Panc1 (cell line): Measurements from ENCODE around the gene IRS1. TPM values are rescaled to one million over a fixed set of nuclear protein-coding genes. Genes with fewer than 3 reads are reported as not detected.

ENCODE experiments used
- ATAC-seq: fragments of 200-7000 bp; cut with Tn5 transposase; 2 replicates; pipeline ENCODE4 v1.9.1; 2020; ENCODE audit warnings: mild to moderate bottlenecking, moderate library complexity
- BruUV-seq: library from RNA; stranded (reverse); fragments of 400-500 nt; replicated peaks from 2 replicates; lab custom pipeline; 2021; lab: Mats Ljungman, UMichigan
- CTCF ChIA-PET: fragments of 300-600 bp; sonication (Branson Sonifier 250); formaldehyde crosslinking; loops from one replicate; lab custom pipeline; 2022; ENCODE audit warnings: antibody characterized with exemption; lab: Charles Lee
- POLR2A ChIA-PET: fragments of 300-600 bp; sonication (Branson Sonifier 250); formaldehyde crosslinking; loops from one replicate; lab custom pipeline; 2022; ENCODE audit warnings: antibody characterized with exemption; lab: Charles Lee
- DNase-seq: peaks from one replicate; pipeline ENCODE4 v3.0.0-alpha.2; 2010; ENCODE audit warnings: low read depth, low spot score
- H3K27ac ChIP-seq: 2 replicates; pipeline ENCODE4 v1.5.1; 2011; ENCODE audit warnings: mild to moderate bottlenecking, low read length, inconsistent platforms
- H3K27me3 ChIP-seq: fragments of 200-500 bp; sonication (Bioruptor generic); 2 replicates; pipeline ENCODE4 v1.6.0; 2014; ENCODE audit warnings: low read length, inconsistent platforms; ENCODE audit not compliant: control insufficient read depth, insufficient read depth
- H3K36me3 ChIP-seq: fragments of 200-500 bp; sonication (Bioruptor generic); 2 replicates; pipeline ENCODE4 v1.5.1; 2014; ENCODE audit warnings: inconsistent platforms, mild to moderate bottlenecking, low read length, moderate library complexity; ENCODE audit not compliant: control insufficient read depth, insufficient read depth
- H3K4me1 ChIP-seq: 2 replicates; pipeline ENCODE4 v1.5.1; 2011; ENCODE audit warnings: inconsistent platforms, mild to moderate bottlenecking, low read length, moderate library complexity; ENCODE audit not compliant: control insufficient read depth, insufficient read depth
- H3K4me3 ChIP-seq, 2 experiments: 2 replicates each; pipeline ENCODE4 v1.5.1; 2011 to 2012; ENCODE audit warnings: low read depth in 2 of 2, low read length in 2 of 2, mild to moderate bottlenecking in 2 of 2, inconsistent platforms in 1 of 2, moderate library complexity in 1 of 2
- H3K9me3 ChIP-seq: fragments of 200-500 bp; sonication (Bioruptor generic); 2 replicates; pipeline ENCODE4 v1.5.1; 2014; ENCODE audit warnings: low read depth, mild to moderate bottlenecking, inconsistent platforms, low read length, moderate library complexity; ENCODE audit not compliant: control insufficient read depth, insufficient read depth
- CTCF ChIP-seq: fragments of 450-650 bp; IDR thresholded peaks from 2 replicates; pipeline ENCODE4 v1.5.1; 2017; ENCODE audit warnings: mild to moderate bottlenecking
- POLR2AphosphoS5 ChIP-seq: IDR thresholded peaks from 2 replicates; pipeline ENCODE4 v1.6.1; 2012; ENCODE audit warnings: mild to moderate bottlenecking, low read depth, low read length, moderate library complexity
- REST ChIP-seq, 2 experiments: IDR thresholded peaks; 2 replicates each; pipeline ENCODE4 v1.6.1; 2011 to 2012; ENCODE audit warnings: low read depth in 2 of 2, control low read depth in 1 of 2, low read length in 1 of 2, mild to moderate bottlenecking in 1 of 2, moderate library complexity in 1 of 2; ENCODE audit not compliant: insufficient read depth in 1 of 2
- SIN3A ChIP-seq: IDR thresholded peaks from 2 replicates; pipeline ENCODE4 v1.6.1; 2012; ENCODE audit warnings: low read depth, mild to moderate bottlenecking, low read length, moderate library complexity, borderline replicate concordance; ENCODE audit not compliant: insufficient read depth
- TCF7L2 ChIP-seq: IDR thresholded peaks from 2 replicates; pipeline ENCODE4 v1.6.1; 2011; ENCODE audit warnings: mild to moderate bottlenecking, low read depth, low read length, inconsistent platforms
- in situ Hi-C: cut with HindIII; loops from 2 replicates; pipeline ENCODE4 v1.10.0; 2016; ENCODE audit warnings: low sequenced_read_pairs, low pct_unique_long_range_greater_than_20kb
- intact Hi-C: fragments of 100-400 bp; cut with micrococcal nuclease; formaldehyde crosslinking; loops from one replicate; pipeline ENCODE4 v1.10.0; 2022; ENCODE audit not compliant: unreplicated experiment
- total RNA-seq: library from RNA; stranded (reverse); gene quantifications from one replicate; pipeline ENCODE4 v1.2.1, GENCODE V29; 2021; ENCODE audit not compliant: unreplicated experiment

IRS1 gene
- total RNA-seq, 1 experiment from 2014 or later = 27.3 TPM

GRCh38 chr2:226837334-226837733 lies 37.7 kb upstream of the IRS1 start:
- POLR2A ChIA-PET = no interaction called here
- TF ChIP-seq REST (IDR thresholded peaks at IDR 0.05; ENCODE audit: insufficient read depth in 1 of 2, low read depth in 2 of 2, low read length in 1 of 2) (no peak), SIN3A (no peak), POLR2AphosphoS5 (no peak), TCF7L2 (no peak), CTCF (no peak)
- H3K27ac ChIP-seq = peak overlapping the region; percentile 94
- peak overlapping the region; percentile 80 to 82 for H3K4me3 ChIP-seq
- H3K36me3 ChIP-seq = no peaks in the 10 kb centered on the region
- in situ Hi-C loops = no loop called here
- BruUV-seq = no TSS peak
- H3K27me3 ChIP-seq = no peaks in the 10 kb centered on the region
- ATAC-seq (no peak), DNase-seq (no peak)
- H3K4me1 ChIP-seq = peaks cover 20% of the 10 kb centered on the region
- intact Hi-C loops = no loop called here
- H3K9me3 ChIP-seq = no peaks in the 10 kb centered on the region
- CTCF ChIA-PET = interaction anchor here (0.6 kb wide), 2 partner anchors 47 to 150 kb away, joined by 3 to 4 read pairs; no protein-coding TSS in a partner anchor

GRCh38 chr2:226836548-226836885 lies 36.9 kb upstream of the IRS1 start:
- Histone ChIP-seq H3K4me1 (peaks cover 20% of the 10 kb centered on the region), H3K27me3 (no peaks in the 10 kb centered on the region), H3K4me3 (peak overlapping the region; percentile 80 to 82), H3K36me3 (no peaks in the 10 kb centered on the region), H3K9me3 (no peaks in the 10 kb centered on the region), H3K27ac (peak overlapping the region; percentile 94)
- in situ Hi-C loops (no loop called here), intact Hi-C loops (no loop called here)
- ChIA-PET CTCF (no interaction called here), POLR2A (no interaction called here)
- no peak for DNase-seq
- BruUV-seq = no TSS peak
- TF ChIP-seq CTCF (no peak), SIN3A (no peak), POLR2AphosphoS5 (no peak), TCF7L2 (no peak), REST (IDR thresholded peaks at IDR 0.05; ENCODE audit: insufficient read depth in 1 of 2, low read depth in 2 of 2, low read length in 1 of 2) (no peak)
- no peak for ATAC-seq
